Measurements from ENCODE around the gene GSTM3. TPM values are rescaled to one million over a fixed set of nuclear protein-coding genes. Genes with fewer than 3 reads are reported as not detected.

The GSTM3 gene
- total and polyA plus RNA-seq, 2 experiments from 2014 or later: 3.1 to 4.1 TPM

DNA sequence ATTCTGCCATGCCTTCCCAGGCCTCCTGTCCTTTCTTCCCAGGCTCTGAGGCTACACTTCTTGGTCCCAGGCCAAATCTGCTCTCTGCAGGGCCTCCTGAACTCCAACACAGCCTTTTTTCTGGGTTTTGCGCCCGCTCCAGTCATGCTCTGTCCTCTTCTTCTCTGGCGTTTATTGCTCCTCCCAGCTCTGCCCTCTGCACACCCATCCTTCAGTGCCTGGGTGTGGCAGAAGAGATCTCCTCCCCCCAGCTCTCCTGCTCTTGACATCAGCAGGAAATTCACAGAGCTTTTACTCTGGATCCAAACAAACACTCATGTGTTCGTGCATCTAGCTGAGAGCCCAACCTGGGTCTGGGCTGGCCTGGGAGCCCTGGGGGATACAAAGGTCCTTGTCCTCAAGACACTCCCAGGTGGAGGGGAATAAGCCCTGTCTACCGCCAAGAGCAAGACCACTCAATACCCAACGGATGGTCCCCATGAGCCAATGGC lies 45.7 kb upstream of the GSTM3 start:
- Histone ChIP-seq H4K20me1 (replicated peaks; ENCODE audit: insufficient read depth) (no peaks in the 10 kb centered on the region), H3F3A (replicated peaks; ENCODE audit: low read depth) (no peaks in the 10 kb centered on the region), H3K4me1 (ENCODE audit: insufficient read depth) (peaks cover 12% of the 10 kb centered on the region), H3K4me2 (no peak overlapping the region), H3K9me2 (ENCODE audit: insufficient read depth) (no peaks in the 10 kb centered on the region), H2AFZ (no peak overlapping the region), H3K4me3 (no peak overlapping the region), H3K79me2 (replicated peaks; ENCODE audit: insufficient read depth) (no peaks in the 10 kb centered on the region), H3K36me3 (ENCODE audit: insufficient read depth) (no peaks in the 10 kb centered on the region), H3K27me3 (ENCODE audit: insufficient read depth) (no peaks in the 10 kb centered on the region), H3K27ac (ENCODE audit: low read depth) (no peak overlapping the region)
- TF ChIP-seq EZH2 (IDR thresholded peaks at IDR 0.05; ENCODE audit: low read depth, unreplicated experiment) (no peak), NANOG (IDR thresholded peaks at IDR 0.05; ENCODE audit: borderline replicate concordance) (no peak), ZNF114 (CRISPR knock-in tag; IDR thresholded peaks at IDR 0.05) (no peak), STAT1 (IDR thresholded peaks at IDR 0.05; ENCODE audit: unreplicated experiment) (no peak)
- TF ChIP-seq, protein P1, sequence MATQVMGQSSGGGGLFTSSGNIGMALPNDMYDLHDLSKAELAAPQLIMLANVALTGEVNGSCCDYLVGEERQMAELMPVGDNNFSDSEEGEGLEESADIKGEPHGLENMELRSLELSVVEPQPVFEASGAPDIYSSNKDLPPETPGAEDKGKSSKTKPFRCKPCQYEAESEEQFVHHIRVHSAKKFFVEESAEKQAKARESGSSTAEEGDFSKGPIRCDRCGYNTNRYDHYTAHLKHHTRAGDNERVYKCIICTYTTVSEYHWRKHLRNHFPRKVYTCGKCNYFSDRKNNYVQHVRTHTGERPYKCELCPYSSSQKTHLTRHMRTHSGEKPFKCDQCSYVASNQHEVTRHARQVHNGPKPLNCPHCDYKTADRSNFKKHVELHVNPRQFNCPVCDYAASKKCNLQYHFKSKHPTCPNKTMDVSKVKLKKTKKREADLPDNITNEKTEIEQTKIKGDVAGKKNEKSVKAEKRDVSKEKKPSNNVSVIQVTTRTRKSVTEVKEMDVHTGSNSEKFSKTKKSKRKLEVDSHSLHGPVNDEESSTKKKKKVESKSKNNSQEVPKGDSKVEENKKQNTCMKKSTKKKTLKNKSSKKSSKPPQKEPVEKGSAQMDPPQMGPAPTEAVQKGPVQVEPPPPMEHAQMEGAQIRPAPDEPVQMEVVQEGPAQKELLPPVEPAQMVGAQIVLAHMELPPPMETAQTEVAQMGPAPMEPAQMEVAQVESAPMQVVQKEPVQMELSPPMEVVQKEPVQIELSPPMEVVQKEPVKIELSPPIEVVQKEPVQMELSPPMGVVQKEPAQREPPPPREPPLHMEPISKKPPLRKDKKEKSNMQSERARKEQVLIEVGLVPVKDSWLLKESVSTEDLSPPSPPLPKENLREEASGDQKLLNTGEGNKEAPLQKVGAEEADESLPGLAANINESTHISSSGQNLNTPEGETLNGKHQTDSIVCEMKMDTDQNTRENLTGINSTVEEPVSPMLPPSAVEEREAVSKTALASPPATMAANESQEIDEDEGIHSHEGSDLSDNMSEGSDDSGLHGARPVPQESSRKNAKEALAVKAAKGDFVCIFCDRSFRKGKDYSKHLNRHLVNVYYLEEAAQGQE (IDR thresholded peaks at IDR 0.05; ENCODE audit: unreplicated experiment): no peak
- peaks cover 1% of the 10 kb centered on the region; the same call in 2 of the 3 replicates for H3K9me3 Mint-ChIP-seq
- no peak for DNase-seq (ENCODE audit: low spot score)
- peaks cover 3% of the 10 kb centered on the region; the same call in 1 of the 3 replicates for H3K36me3 Mint-ChIP-seq (ENCODE audit: low read depth)
- peaks cover 25% of the 10 kb centered on the region for H3K4me1 Mint-ChIP-seq
- no peak overlapping the region for H3K4me3 Mint-ChIP-seq
- ATAC-seq: no peak
- no peak overlapping the region for H3K27ac Mint-ChIP-seq
- peaks cover 11% of the 10 kb centered on the region for H3K27me3 Mint-ChIP-seq (ENCODE audit: insufficient read depth, low read depth, poor library complexity)

GRCh38 chr1:109786112-109786480 lies 45.3 kb upstream of the GSTM3 start:
- H3K4me1 Mint-ChIP-seq: peaks cover 21% of the 10 kb centered on the region
- Histone ChIP-seq H3K27ac (ENCODE audit: low read depth) (no peak overlapping the region), H2AFZ (no peak overlapping the region), H3K36me3 (ENCODE audit: insufficient read depth) (0 out of 2 replicates have a peak, but pooled peaks cover 1% of the 10 kb centered on the region), H3K4me2 (no peak overlapping the region), H3K9me2 (ENCODE audit: insufficient read depth) (no peaks in the 10 kb centered on the region), H3K27me3 (ENCODE audit: insufficient read depth) (no peaks in the 10 kb centered on the region), H3F3A (replicated peaks; ENCODE audit: low read depth) (no peaks in the 10 kb centered on the region), H3K79me2 (replicated peaks; ENCODE audit: insufficient read depth) (no peaks in the 10 kb centered on the region), H3K4me3 (no peak overlapping the region), H3K4me1 (ENCODE audit: insufficient read depth) (peaks cover 10% of the 10 kb centered on the region), H4K20me1 (replicated peaks; ENCODE audit: insufficient read depth) (no peaks in the 10 kb centered on the region)
- H3K9me3 Mint-ChIP-seq: peaks cover 5% of the 10 kb centered on the region
- ATAC-seq: no peak
- H3K27me3 Mint-ChIP-seq (ENCODE audit: insufficient read depth, low read depth, poor library complexity): peaks cover 11% of the 10 kb centered on the region
- H3K4me3 Mint-ChIP-seq: no peak overlapping the region
- no peak for DNase-seq (ENCODE audit: low spot score)
- no peak overlapping the region; the same call in 1 of the 2 replicates for H3K27ac Mint-ChIP-seq
- peaks cover 4% of the 10 kb centered on the region; the same call in 1 of the 3 replicates for H3K36me3 Mint-ChIP-seq (ENCODE audit: low read depth)
- TF ChIP-seq, protein P2, sequence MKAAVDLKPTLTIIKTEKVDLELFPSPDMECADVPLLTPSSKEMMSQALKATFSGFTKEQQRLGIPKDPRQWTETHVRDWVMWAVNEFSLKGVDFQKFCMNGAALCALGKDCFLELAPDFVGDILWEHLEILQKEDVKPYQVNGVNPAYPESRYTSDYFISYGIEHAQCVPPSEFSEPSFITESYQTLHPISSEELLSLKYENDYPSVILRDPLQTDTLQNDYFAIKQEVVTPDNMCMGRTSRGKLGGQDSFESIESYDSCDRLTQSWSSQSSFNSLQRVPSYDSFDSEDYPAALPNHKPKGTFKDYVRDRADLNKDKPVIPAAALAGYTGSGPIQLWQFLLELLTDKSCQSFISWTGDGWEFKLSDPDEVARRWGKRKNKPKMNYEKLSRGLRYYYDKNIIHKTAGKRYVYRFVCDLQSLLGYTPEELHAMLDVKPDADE (IDR thresholded peaks at IDR 0.05): no peak
- TF ChIP-seq, protein P1 (IDR thresholded peaks at IDR 0.05; ENCODE audit: unreplicated experiment): no peak
- TF ChIP-seq ZNF114 (CRISPR knock-in tag; IDR thresholded peaks at IDR 0.05): no peak
- TF ChIP-seq CREB1 (CRISPR knock-in tag; IDR thresholded peaks at IDR 0.05; ENCODE audit: low read depth): no peak
- no peak for TF ChIP-seq JUNB (IDR thresholded peaks at IDR 0.05; ENCODE audit: unreplicated experiment)
- no peak for TF ChIP-seq POLR2AphosphoS5 (IDR thresholded peaks at IDR 0.05; ENCODE audit: low read depth)
- no peak for TF ChIP-seq EZH2phosphoT487 (IDR thresholded peaks at IDR 0.05; ENCODE audit: unreplicated experiment)
- TF ChIP-seq ZNF331 (CRISPR knock-in tag; IDR thresholded peaks at IDR 0.05; ENCODE audit: low read depth): no peak
- TF ChIP-seq EZH2 (IDR thresholded peaks at IDR 0.05; ENCODE audit: low read depth, unreplicated experiment): no peak
- no peak for TF ChIP-seq CTCF (conservative IDR thresholded peaks at IDR 0.05; ENCODE audit: low read depth in 2 of 2)
- no peak for TF ChIP-seq NANOG (IDR thresholded peaks at IDR 0.05; ENCODE audit: borderline replicate concordance)
- no peak for TF ChIP-seq STAT1 (IDR thresholded peaks at IDR 0.05; ENCODE audit: unreplicated experiment)

All from GM23338 (cell line).